ENCODE measurements around the gene BRAT1.

BRAT1 gene

GRCh38 chr7:2598154-2598823 lies 43.0 kb upstream of the BRAT1 start:
- DNase-seq (ENCODE audit: low spot score): no peak
- no peak overlapping the region for H3K4me3 ChIP-seq
- TF ChIP-seq CTCF (IDR thresholded peaks at IDR 0.05): no peak
- no peak overlapping the region for H3K27ac ChIP-seq

- Histone ChIP-seq H3K4me3 (no peak overlapping the region), H3K27ac (no peak overlapping the region)
- no peak for TF ChIP-seq CTCF (IDR thresholded peaks at IDR 0.05)
- DNase-seq (ENCODE audit: low spot score): no peak
These were observed 41.9 kb upstream of the BRAT1 start for GRCh38 chr7:2597273-2597640.

GRCh38 chr7:2596464-2597272 lies 41.3 kb upstream of the BRAT1 start:
- H3K27ac ChIP-seq: no peak overlapping the region
- TF ChIP-seq CTCF (IDR thresholded peaks at IDR 0.05): no peak
- no peak for DNase-seq (ENCODE audit: low spot score)
- no peak overlapping the region for H3K4me3 ChIP-seq

- H3K4me3 ChIP-seq: no peak overlapping the region
- no peak for DNase-seq (ENCODE audit: low spot score)
- no peak overlapping the region for H3K27ac ChIP-seq
- no peak for TF ChIP-seq CTCF (IDR thresholded peaks at IDR 0.05)
These were observed 40.0 kb upstream of the BRAT1 start for GRCh38 chr7:2595258-2595860.

GRCh38 chr7:2594599-2594998 lies 39.3 kb upstream of the BRAT1 start:
- Histone ChIP-seq H3K27ac (no peak overlapping the region), H3K4me3 (no peak overlapping the region)
- no peak for TF ChIP-seq CTCF (IDR thresholded peaks at IDR 0.05)
- no peak for DNase-seq (ENCODE audit: low spot score)

- TF ChIP-seq CTCF (IDR thresholded peaks at IDR 0.05): no peak
- no peak for DNase-seq (ENCODE audit: low spot score)
- Histone ChIP-seq H3K4me3 (no peak overlapping the region), H3K27ac (no peak overlapping the region)
These were observed 37.9 kb upstream of the BRAT1 start for GRCh38 chr7:2593036-2593727.

All from coronary artery (tissue), 2 donors.